ENCODE results near the gene MCM5.
"Not testable (repeated sequence)": the region's sequence is repeated elsewhere in the genome, so short reads cannot be mapped to it uniquely, and the experiment has no call there.

MCM5 gene

GRCh38 chr22:35399678-35400500 is at the start of gene MCM5:
Gene MCM5, plus strand, starts transcription at chr22:35400140. Its CDS starts 299 bp downstream, at chr22:35400439.
- peak; percentile 96 for DNase-seq (ENCODE audit: low read depth)

DNA sequence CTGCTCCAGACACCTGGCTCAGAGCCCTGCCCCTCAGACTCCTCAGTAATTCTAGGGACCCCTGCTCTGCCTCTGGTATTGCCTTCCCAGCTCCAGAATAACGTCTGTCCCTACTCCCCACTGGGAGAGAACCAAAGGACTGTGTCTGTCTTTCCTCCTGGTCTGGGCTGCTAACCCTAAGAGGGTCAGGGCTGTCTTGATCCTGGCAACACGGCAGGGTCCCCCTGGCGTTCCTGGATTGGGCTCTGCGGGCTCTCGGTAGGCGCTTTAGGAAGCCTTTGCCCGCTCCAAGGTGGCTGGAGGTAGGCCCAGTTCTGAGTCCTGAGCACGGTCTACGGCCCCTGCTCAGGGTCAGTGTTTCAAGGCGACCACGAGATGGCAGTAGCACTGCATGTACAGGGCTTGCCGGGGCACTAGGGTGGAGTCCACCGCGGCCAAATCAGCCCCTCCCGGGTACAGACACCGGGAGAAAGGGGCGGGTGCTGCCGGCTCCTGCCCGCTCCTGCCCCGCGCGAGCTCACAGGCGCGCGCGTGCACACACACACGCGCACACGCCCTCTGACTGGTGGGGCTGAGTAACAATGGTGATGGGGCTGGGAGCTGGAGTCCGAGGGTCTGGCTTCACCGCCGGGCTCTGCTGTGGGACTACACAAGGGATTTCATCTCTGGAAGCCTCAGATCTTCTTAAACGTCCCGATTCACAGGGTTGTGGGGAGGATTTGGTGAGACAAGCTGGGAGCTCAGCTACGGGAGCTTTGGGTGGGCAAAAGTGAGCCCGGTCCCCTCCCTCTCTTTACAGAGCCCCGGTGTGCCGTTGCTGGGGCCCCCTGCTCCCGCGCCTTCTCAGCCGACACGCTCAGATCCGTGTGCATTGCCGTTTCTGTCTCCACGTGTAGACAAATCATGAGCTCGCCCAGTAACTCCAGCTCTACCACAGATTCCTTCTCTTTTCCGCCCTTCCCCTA is 49.1 kb upstream of the MCM5 start:
- DNase-seq (ENCODE audit: low read depth), result peak; percentile 72

- no peak for DNase-seq (ENCODE audit: low read depth)
Measured at GRCh38 chr22:35352214-35353111, 47.5 kb upstream of the MCM5 start.

DNA sequence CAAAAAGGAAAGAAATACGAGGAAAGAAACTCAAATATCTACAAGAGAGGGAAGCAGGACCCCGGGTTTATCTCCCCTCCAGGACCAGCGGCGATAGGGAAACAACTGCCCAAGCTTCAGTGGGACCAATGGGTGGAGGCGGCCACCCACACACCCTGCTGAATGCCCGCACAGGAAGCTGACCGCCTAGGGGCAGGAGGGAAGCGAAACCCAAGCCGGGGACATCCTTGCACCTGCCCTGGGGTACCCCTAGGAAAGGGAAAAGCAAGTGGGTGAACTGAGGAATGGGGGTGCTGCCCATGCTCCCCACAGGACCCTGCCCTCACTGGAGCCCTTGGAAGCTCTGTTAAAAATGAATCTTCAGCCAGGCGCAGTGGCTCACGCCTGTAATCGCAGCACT is 46.6 kb upstream of the MCM5 start:
- DNase-seq (ENCODE audit: low read depth), result no peak

GRCh38 chr22:35354068-35354467 is 45.9 kb upstream of the MCM5 start:
- DNase-seq (ENCODE audit: low read depth), result no peak

GRCh38 chr22:35357883-35358621 is 41.9 kb upstream of the MCM5 start:
- DNase-seq (ENCODE audit: low read depth), result no peak

GRCh38 chr22:35359380-35360065 is 40.4 kb upstream of the MCM5 start:
- DNase-seq (ENCODE audit: low read depth), result no peak

DNA sequence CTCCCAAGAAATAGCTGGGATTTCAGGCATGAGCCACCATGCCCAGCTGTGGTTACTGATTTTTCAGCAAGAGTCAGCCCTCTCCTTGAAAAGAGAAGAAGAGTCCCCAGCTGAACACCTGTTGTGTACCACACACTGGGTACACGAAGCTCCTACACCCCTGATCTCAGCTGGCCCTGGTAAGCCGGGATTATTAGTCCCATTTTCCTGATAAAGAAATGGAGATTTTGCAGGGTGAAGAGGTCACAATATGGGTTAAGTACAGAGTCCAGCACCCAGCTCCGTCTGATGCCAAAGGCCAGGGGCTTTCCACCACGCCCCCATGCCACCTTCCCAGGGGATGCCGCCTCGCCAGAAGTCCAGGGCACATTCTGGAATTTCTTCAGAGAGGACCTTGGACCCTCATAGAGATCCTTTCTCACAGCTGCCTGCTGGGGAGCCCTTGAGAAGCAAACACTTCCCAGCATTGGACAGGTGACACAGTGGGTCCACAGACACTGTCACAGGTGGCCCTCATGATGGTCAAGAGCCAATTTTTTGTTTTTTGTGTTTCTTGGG is 38.9 kb upstream of the MCM5 start:
- no peak for DNase-seq (ENCODE audit: low read depth)

GRCh38 chr22:35363566-35364086 is 36.3 kb upstream of the MCM5 start:
- no peak for DNase-seq (ENCODE audit: low read depth)

DNA sequence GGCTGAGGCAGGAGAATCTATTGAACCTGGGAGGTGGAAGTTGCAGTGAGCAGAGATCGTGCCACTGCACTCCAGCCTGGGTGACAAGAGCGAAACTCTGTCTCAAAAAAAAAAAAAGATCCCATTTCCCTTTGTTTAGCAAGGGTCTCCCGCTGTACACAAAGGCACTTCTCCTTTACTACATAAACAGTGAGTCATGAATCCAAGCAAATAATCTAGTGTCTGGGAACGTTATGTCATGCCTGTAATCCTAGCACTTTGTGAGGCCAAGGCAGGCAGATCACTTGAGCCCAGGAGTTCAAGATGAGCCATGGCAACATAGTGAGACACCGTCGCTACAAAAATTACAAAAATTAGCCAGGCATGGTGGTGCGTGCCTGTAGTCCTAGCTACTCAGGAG is 35.7 kb upstream of the MCM5 start:
- DNase-seq (ENCODE audit: low read depth), result not testable (repeated sequence)

DNA sequence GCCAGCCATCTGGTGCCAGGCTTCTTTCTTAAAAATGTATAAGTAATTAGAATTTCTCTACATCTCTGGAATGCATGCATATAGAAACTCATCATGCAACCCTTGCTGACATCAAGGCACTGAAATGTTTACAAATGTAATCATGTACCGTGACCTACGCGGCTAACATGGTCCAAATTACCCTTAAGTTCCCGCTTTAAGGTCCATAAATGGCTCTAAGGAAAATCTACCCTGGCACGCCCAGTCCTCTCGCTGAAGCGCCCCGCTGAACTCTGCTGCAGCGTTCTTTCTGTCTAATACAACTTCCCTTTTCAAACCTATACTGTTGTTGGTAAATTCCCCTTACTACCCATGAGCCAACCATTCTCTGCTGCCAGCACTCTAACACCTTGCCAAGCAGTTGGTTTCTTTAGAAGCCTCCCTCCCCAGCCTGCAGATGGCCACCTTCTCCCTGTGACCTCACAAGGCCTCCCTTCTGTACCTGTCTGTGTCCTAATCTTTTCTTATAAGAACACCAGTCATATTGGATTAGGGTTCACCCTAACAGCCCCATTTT is 32.5 kb upstream of the MCM5 start:
- DNase-seq (ENCODE audit: low read depth), result no peak

DNA sequence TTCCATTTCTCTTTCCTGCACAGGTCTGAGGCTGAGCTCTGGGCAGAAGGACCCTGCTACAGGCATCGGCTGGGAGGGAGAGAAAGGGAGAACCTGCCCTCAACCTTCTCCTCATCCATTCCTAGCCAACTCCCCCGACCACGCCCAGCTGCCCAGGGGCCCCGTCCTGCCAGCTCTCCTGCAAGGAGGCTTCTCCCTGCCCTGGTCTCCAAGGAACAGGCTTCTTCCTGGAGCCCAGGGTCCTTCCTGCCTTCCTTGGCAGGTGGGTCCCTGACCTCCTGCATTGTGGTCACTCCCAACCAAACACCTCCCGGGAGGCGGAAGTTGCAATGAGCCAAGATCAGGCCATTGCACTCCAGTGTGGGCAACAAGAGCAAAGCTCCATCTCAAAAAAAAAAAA is 31.6 kb upstream of the MCM5 start:
- no peak for DNase-seq (ENCODE audit: low read depth)

DNA sequence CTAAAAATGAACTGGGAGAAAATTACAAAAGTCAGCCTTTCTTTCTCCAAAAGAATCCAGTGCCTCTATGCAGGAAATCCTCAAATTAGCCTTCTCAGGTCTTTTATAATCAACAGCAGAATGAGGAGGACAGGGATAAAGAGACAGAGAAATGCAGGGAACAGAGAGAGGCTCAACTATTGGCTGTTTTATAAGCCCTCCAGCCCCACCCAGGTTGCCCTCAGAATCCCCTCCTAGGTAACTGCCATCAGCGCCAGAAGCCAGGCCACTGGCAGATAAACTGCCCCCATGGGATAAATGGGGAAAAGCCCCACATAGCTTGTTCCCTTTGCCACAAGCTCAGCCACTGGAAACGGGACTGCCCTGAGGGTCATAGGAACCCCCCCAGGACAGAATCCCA is 29.9 kb upstream of the MCM5 start:
- DNase-seq (ENCODE audit: low read depth), result no peak

DNA sequence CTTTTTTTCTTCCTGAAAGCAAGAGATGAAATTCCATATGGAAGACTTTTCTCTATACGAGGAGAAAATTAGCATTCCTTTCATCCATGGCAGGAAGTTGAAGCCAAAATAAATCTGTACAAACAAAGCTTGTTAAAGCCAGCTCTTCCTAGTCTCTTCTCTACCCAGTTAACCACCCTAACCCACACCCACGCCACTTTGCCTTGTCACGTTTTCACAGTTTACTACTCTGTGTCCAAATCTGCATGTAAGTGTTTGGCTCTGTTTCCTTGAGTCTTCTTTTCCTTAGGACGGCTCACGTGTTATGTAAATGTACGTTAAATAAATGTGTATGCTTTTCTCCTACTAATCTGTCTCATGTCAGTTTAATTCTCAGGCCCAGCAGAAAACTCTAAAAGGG is 26.2 kb upstream of the MCM5 start:
- DNase-seq (ENCODE audit: low read depth), result no peak

DNA sequence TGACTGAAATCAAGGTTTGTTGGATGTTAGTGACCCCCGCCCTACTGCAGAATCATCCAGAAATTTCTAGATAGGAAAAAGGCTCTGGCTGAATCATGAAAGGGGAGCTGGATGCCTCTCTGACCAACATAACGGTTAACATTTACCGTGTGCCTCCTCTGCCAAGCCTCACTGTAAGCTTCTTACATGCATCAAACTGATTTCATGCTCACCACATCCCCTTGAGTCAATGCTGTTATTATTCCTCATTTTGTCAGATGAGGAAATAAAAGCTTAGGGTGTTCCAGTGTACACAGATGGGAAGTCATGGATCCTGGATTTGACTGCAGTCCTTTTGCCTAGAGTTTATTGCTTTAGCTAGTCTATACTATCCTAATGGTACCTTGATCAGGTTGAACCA is 24.9 kb upstream of the MCM5 start:
- DNase-seq (ENCODE audit: low read depth), result no peak

DNA sequence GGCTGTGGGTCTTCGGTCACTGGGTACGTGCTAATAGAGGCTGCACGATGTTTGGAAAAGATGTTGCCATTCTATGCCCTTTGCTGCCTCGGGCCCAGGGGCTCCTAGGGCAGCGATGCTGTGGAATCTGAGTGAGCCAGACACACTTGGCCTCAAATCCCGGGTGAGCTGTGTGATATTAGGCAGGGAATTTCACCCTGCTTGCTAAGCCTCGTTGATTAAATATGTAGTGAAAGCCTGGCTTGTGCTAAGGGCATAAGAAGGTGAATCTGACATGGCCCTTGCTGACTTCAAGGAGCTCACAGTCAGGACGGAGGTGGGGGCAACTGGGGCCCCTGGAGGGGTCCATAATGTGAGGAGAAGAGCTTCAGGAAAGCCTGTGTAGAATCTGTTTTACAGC is 24.4 kb upstream of the MCM5 start:
- no peak for DNase-seq (ENCODE audit: low read depth)

GRCh38 chr22:35376728-35377472 is 23.0 kb upstream of the MCM5 start:
- no peak for DNase-seq (ENCODE audit: low read depth)

GRCh38 chr22:35377735-35378134 is 22.2 kb upstream of the MCM5 start:
- DNase-seq (ENCODE audit: low read depth), result no peak

GRCh38 chr22:35378621-35379020 is 21.3 kb upstream of the MCM5 start:
- DNase-seq (ENCODE audit: low read depth), result no peak
